Neuron (in vitro differentiated cells): ENCODE data around the gene HMGA1.
"Not testable (repeated sequence)": the region's sequence is repeated elsewhere in the genome, so short reads cannot be mapped to it uniquely, and the experiment has no call there.

Source experiments
- H2AFZ ChIP-seq: one replicate; pipeline ENCODE4 v1.6.1; 2013; ENCODE audit warnings: low read depth, mild to moderate bottlenecking, inconsistent platforms, low read length, moderate library complexity
- H3K27me3 ChIP-seq: one replicate; pipeline ENCODE4 v1.6.1; 2013; ENCODE audit warnings: low read length; ENCODE audit not compliant: insufficient read depth
- H3K36me3 ChIP-seq: one replicate; pipeline ENCODE4 v1.6.1; 2013; ENCODE audit warnings: low read length; ENCODE audit not compliant: insufficient read depth
- H3K4me1 ChIP-seq: one replicate; pipeline ENCODE4 v1.6.1; 2013; ENCODE audit warnings: low read length; ENCODE audit not compliant: insufficient read depth
- H3K4me3 ChIP-seq: 2 replicates; pipeline ENCODE4 v1.5.1; 2013; ENCODE audit warnings: mild to moderate bottlenecking, low read length, moderate library complexity
- H3K9me3 ChIP-seq: one replicate; pipeline ENCODE4 v1.6.1; 2013; ENCODE audit warnings: low read length

The HMGA1 gene

GRCh38 chr6:34269658-34270341 is 33.1 kb downstream of the HMGA1 start:
- not testable (repeated sequence) for H3K4me1 ChIP-seq, H3K36me3 ChIP-seq, H3K9me3 ChIP-seq, H3K27me3 ChIP-seq, H2AFZ ChIP-seq, H3K4me3 ChIP-seq

DNA sequence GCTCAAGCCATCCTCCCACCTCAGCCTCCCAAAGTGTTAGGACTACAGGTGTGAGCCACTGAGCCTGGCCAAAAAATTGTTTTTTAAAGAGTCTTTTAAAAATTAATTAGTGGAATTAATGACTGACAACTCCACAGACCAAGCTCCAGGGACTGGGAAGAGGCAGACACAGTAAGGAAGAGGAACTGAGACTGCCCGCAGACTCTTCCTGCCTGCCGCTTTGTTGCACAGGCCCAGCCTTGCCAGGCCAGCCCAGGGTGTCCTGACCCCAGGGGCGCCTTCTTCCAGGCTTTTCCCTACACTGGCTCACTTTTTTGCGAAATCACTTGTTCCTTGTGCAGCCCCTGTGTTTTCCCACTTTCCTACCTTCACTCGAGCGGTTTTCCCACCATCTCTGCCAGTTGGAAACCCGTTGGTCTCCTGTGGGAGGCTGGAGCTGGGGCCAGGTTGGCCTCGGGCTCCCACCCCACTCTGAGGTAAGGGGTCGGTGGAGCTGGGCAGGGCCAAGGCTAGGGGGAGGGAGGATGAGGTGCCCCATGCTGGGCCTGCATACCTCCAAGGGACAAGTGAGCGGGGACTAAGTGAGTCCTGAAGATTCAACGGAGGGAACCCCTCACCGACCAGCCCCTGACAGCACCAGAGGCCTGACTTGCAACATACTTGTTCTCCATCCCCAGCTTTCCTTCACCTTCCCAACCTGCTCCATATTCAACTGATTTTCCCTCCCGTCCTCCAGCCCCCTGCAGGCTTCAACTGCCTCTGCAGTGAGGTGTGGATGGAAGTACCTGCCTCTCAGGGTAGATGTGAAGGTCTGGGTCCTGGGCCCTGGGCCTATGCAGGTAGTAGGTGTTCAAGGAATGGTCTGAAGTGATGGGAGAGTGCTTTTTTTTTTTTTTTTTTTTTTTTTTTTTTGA is 35.6 kb downstream of the HMGA1 start:
- Histone ChIP-seq H3K9me3 (no peaks in the 10 kb centered on the region), H3K27me3 (no peaks in the 10 kb centered on the region), H3K4me1 (no peaks in the 10 kb centered on the region), H2AFZ (no peak overlapping the region), H3K4me3 (no peak overlapping the region), H3K36me3 (no peaks in the 10 kb centered on the region)

GRCh38 chr6:34273242-34273805 is 36.7 kb downstream of the HMGA1 start:
- Histone ChIP-seq H3K4me3 (no peak overlapping the region), H3K36me3 (no peaks in the 10 kb centered on the region), H3K27me3 (no peaks in the 10 kb centered on the region), H2AFZ (no peak overlapping the region), H3K4me1 (no peaks in the 10 kb centered on the region), H3K9me3 (no peaks in the 10 kb centered on the region)

DNA sequence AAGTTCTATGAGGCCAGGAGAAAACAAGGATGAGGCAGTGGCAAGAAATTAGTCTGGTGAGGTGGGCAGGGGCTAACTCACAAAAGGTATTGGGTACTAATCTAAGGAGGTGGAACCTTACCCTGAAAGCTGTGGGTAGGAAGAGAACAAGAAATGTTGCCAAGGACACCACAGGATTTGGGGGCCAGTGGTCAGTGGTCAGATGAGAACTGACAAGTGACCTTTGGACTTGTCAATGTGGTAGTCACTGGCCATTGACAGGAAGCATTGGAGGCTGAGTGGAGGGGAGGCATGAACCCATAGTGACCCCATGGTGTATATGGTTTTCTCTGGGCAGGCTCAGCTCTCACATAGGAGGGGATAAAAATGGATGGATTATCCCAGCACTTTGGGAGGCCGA is 37.5 kb downstream of the HMGA1 start:
- Histone ChIP-seq H2AFZ (no peak overlapping the region), H3K27me3 (no peaks in the 10 kb centered on the region), H3K9me3 (no peaks in the 10 kb centered on the region), H3K4me1 (no peaks in the 10 kb centered on the region), H3K36me3 (peaks cover 2% of the 10 kb centered on the region), H3K4me3 (no peak overlapping the region)

GRCh38 chr6:34275128-34275804 is 38.6 kb downstream of the HMGA1 start:
- H3K27me3 ChIP-seq, result no peaks in the 10 kb centered on the region

DNA sequence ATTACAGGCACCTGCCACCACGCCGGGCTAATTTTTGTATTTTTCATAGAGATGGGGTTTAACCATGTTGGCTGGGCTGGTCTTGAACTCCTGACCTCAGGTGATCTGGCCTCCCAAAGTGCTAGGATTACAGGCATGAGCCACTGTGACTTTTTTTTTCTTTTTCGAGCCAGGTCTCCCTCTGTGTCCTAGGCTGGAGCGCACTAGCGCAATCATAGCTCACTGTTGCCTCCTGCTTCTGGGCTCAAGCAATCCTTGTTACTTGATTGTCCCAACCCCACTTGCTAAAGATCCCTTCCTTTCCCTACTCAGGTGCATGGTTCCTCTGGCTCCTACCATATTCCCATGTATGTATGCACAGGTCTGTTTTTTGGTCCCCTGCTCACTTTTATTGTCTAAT is 39.5 kb downstream of the HMGA1 start:
- no peak overlapping the region for H2AFZ ChIP-seq
- H3K36me3 ChIP-seq, result peaks cover 18% of the 10 kb centered on the region
- no peaks in the 10 kb centered on the region for H3K4me1 ChIP-seq
- no peak overlapping the region for H3K4me3 ChIP-seq
- no peaks in the 10 kb centered on the region for H3K9me3 ChIP-seq
- H3K27me3 ChIP-seq, result no peaks in the 10 kb centered on the region

More at GRCh38 chr6:34275128-34275804, 38.6 kb downstream of the HMGA1 start:
- H3K36me3 ChIP-seq, result peaks cover 10% of the 10 kb centered on the region
- H3K9me3 ChIP-seq, result no peaks in the 10 kb centered on the region
- no peak overlapping the region for H3K4me3 ChIP-seq
- H3K4me1 ChIP-seq, result no peaks in the 10 kb centered on the region
- H2AFZ ChIP-seq, result no peak overlapping the region

DNA sequence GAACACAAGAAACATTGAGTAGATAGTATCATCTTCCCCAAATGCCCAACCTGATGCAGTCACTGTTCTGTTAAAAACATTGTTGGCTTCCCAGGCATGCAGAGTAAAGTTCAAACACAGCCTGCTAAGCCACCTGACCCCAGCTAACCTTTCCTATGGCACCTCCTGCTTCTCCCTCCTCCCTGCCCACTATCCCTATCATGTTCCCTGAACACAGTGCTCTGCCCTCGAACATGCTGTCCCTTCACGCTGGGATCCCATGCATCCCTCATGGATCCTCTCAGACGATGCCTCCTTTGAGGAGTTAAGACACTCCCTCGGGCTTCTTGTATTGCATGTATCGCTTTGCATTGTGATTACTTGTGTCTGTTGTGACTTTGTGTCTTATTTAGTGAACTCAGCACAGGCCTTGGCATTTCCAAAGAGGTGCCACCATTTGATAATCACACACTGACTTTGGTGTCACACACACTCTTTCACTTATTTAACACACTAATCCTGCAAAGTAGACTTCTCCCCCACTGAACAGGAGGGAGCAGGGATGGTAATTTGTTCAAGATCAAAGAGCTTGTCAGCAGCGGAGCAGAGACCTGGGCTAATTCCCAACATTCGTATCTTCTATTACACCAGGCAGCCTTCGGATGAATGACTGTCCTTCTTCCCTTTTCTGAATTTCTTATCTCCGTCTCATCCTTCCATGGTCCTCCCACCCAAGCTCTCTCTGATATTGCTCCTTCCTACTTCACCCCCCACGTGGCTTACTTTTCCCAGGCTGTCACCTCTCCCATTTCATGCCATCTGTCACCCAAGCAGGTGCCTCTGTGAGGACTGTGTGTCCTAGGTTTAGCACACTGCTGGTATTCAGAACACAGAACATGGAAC is 40.4 kb downstream of the HMGA1 start:
- no peaks in the 10 kb centered on the region for H3K27me3 ChIP-seq
- no peak overlapping the region for H3K4me3 ChIP-seq
- no peak overlapping the region for H2AFZ ChIP-seq
- H3K9me3 ChIP-seq, result no peaks in the 10 kb centered on the region
- peaks cover 21% of the 10 kb centered on the region for H3K36me3 ChIP-seq
- no peaks in the 10 kb centered on the region for H3K4me1 ChIP-seq

DNA sequence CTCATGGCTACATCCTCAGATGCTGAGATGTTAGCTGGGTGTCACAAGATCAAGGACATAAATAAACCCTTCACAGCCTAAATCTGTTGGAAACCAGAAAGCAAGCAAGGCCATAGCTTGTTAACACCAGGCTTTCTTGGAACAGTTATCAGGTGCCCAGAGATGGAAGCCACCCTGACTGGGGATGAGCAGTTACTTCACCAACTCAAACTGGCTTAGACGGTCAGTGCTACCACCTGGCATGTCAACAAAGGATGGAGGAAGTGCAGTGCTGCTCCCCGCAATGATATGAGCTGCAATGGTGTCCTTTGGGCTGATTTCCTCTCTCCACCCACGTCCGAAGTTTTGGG is 41.1 kb downstream of the HMGA1 start:
- peaks cover 27% of the 10 kb centered on the region for H3K36me3 ChIP-seq
- H3K9me3 ChIP-seq, result no peaks in the 10 kb centered on the region
- H3K4me3 ChIP-seq, result no peak overlapping the region
- H3K27me3 ChIP-seq, result no peaks in the 10 kb centered on the region
- no peaks in the 10 kb centered on the region for H3K4me1 ChIP-seq
- H2AFZ ChIP-seq, result no peak overlapping the region

- Histone ChIP-seq H3K4me3 (no peak overlapping the region), H2AFZ (no peak overlapping the region), H3K27me3 (no peaks in the 10 kb centered on the region), H3K9me3 (no peaks in the 10 kb centered on the region), H3K4me1 (no peaks in the 10 kb centered on the region), H3K36me3 (peaks cover 33% of the 10 kb centered on the region)
These were observed 42.2 kb downstream of the HMGA1 start for GRCh38 chr6:34278833-34279232.

GRCh38 chr6:34280216-34280615 is 43.5 kb downstream of the HMGA1 start:
- Histone ChIP-seq H3K4me3 (no peak overlapping the region), H3K36me3 (peaks cover 44% of the 10 kb centered on the region), H3K9me3 (no peaks in the 10 kb centered on the region), H3K4me1 (no peaks in the 10 kb centered on the region), H2AFZ (no peak overlapping the region), H3K27me3 (no peaks in the 10 kb centered on the region)

DNA sequence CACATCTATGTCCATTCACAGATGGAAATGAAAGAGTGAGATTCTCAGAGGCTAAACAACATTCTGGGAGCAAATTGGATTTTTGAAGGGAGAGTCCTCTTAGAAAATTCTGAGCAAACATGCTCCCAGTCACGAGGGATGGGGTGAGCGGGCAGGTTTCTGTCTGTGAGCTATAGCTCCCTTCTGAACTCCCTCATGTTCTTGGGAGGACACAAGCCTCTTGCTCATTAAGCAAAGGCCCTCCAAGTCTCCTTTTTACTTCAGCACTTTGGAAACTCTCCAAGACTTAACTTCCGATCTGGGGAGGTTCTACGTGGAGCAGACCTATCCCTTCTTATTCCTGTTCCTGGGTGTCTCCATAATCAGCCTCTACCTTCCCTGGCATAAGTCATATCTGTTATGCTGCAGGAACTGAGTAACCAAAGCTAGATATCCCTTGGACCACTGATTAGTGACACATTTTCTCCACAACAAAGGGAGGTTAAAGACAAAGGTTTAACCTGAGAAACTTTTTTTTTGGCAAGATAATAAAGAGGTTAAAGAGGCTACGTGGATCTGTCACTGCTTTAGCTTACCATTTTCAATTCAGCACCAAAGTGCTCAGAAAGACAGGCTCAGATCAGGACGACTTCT is 45.1 kb downstream of the HMGA1 start:
- Histone ChIP-seq H3K9me3 (no peaks in the 10 kb centered on the region), H3K4me3 (no peak overlapping the region), H3K4me1 (no peaks in the 10 kb centered on the region), H3K36me3 (peaks cover 50% of the 10 kb centered on the region), H2AFZ (no peak overlapping the region), H3K27me3 (no peaks in the 10 kb centered on the region)
